ENCODE measurements around the gene PAH. TPM values are rescaled to one million over a fixed set of nuclear protein-coding genes. Genes with fewer than 3 reads are reported as not detected.

Gene PAH
- total RNA-seq, 4 donors from 2014 or later, result not detected

GRCh38 chr12:102963796-102964195, 46.8 kb upstream of the PAH start:
- no peak for TF ChIP-seq POLR2A (IDR thresholded peaks at IDR 0.05; ENCODE audit: low read depth)
- no peak for TF ChIP-seq CTCF (IDR thresholded peaks at IDR 0.05)
- no peak for TF ChIP-seq EP300 (IDR thresholded peaks at IDR 0.05)
- TF ChIP-seq POLR2AphosphoS5 (IDR thresholded peaks at IDR 0.05), result no peak
- intact Hi-C loops (cut with DNase I), result no loop called here
- Histone ChIP-seq H3K27ac (replicated peaks in 1 of 4) (no peak overlapping the region), H3K9me3 (peaks cover 0 to 9% (median 3%) of the 10 kb centered on the region in 4 donors), H3K27me3 (peaks cover 0 to 97% (median 43%) of the 10 kb centered on the region in 4 donors), H3K36me3 (no peaks in the 10 kb centered on the region), H3K4me3 (no peak overlapping the region), H3K4me1 (peaks cover under 1 to 23% (median 14%) of the 10 kb centered on the region in 4 donors)
- WGBS, result 49% methylated on average over 4 of the region's 4 CpGs
- DNase-seq (ENCODE audit: extremely low spot score), result no peak

- peaks cover 0 to 9% (median 3%) of the 10 kb centered on the region in 4 donors for H3K9me3 ChIP-seq
- H3K27ac ChIP-seq (replicated peaks in 1 of 4), result no peak overlapping the region
- no peak overlapping the region for H3K4me3 ChIP-seq
- peaks cover 5 to 31% (median 22%) of the 10 kb centered on the region in 4 donors for H3K4me1 ChIP-seq
- TF ChIP-seq POLR2AphosphoS5 (IDR thresholded peaks at IDR 0.05) (no peak), POLR2A (IDR thresholded peaks at IDR 0.05; ENCODE audit: low read depth) (no peak), CTCF (IDR thresholded peaks at IDR 0.05) (no peak), EP300 (IDR thresholded peaks at IDR 0.05) (no peak)
- no peaks in the 10 kb centered on the region for H3K36me3 ChIP-seq
- peaks cover 0 to 97% (median 45%) of the 10 kb centered on the region in 4 donors for H3K27me3 ChIP-seq
- intact Hi-C loops (cut with DNase I), result no loop called here
- DNase-seq (ENCODE audit: extremely low spot score), result no peak
- 7% methylated on average over 3 of the region's 3 CpGs for WGBS
These were observed 45.9 kb upstream of the PAH start for GRCh38 chr12:102962986-102963385.

GRCh38 chr12:102962532-102962931, 45.5 kb upstream of the PAH start:
- DNase-seq (ENCODE audit: extremely low spot score), result no peak
- Histone ChIP-seq H3K27ac (replicated peaks in 1 of 4) (no peak overlapping the region), H3K4me3 (no peak overlapping the region), H3K9me3 (peaks cover 0 to 9% (median 3%) of the 10 kb centered on the region in 4 donors), H3K27me3 (peaks cover 0 to 97% (median 45%) of the 10 kb centered on the region in 4 donors), H3K36me3 (no peaks in the 10 kb centered on the region), H3K4me1 (peaks cover 8 to 36% (median 27%) of the 10 kb centered on the region in 4 donors)
- intact Hi-C loops (cut with DNase I), result no loop called here
- WGBS, result 6% methylated on average over 11 of the region's 11 CpGs
- TF ChIP-seq POLR2A (IDR thresholded peaks at IDR 0.05; ENCODE audit: low read depth) (no peak), POLR2AphosphoS5 (IDR thresholded peaks at IDR 0.05) (no peak), CTCF (IDR thresholded peaks at IDR 0.05) (no peak), EP300 (IDR thresholded peaks at IDR 0.05) (no peak)

- Histone ChIP-seq H3K27ac (replicated peaks in 1 of 4) (no peak overlapping the region), H3K36me3 (no peaks in the 10 kb centered on the region), H3K4me3 (no peak overlapping the region), H3K9me3 (peaks cover 0 to 9% (median 3%) of the 10 kb centered on the region in 4 donors), H3K4me1 (peaks cover 9 to 45% (median 38%) of the 10 kb centered on the region in 4 donors), H3K27me3 (peaks cover 0 to 98% (median 50%) of the 10 kb centered on the region in 4 donors)
- WGBS, result 13% methylated on average over 8 of the region's 8 CpGs
- TF ChIP-seq POLR2A (IDR thresholded peaks at IDR 0.05; ENCODE audit: low read depth) (no peak), EP300 (IDR thresholded peaks at IDR 0.05) (no peak), POLR2AphosphoS5 (IDR thresholded peaks at IDR 0.05) (no peak)
- DNase-seq (ENCODE audit: extremely low spot score), result no peak
- intact Hi-C loops (cut with DNase I), result no loop called here
These were observed 44.4 kb upstream of the PAH start for GRCh38 chr12:102961466-102961855.

- 16% methylated on average over 19 of the region's 19 CpGs for WGBS
These were observed 43.9 kb upstream of the PAH start for GRCh38 chr12:102960766-102961465.

More at GRCh38 chr12:102960766-102961465, 43.9 kb upstream of the PAH start:
- TF ChIP-seq POLR2AphosphoS5 (IDR thresholded peaks at IDR 0.05), result no peak
- TF ChIP-seq EP300 (IDR thresholded peaks at IDR 0.05), result no peak
- H3K9me3 ChIP-seq, result peaks cover 0 to 9% (median 3%) of the 10 kb centered on the region in 4 donors
- H3K4me1 ChIP-seq, result peaks cover 9 to 50% (median 43%) of the 10 kb centered on the region in 4 donors
- intact Hi-C loops (cut with DNase I), result no loop called here
- H3K36me3 ChIP-seq, result no peaks in the 10 kb centered on the region
- no peak for DNase-seq (ENCODE audit: extremely low spot score)
- H3K27ac ChIP-seq (replicated peaks in 1 of 4), result no peak overlapping the region
- H3K27me3 ChIP-seq, result peaks cover 0 to 98% (median 56%) of the 10 kb centered on the region in 4 donors
- H3K4me3 ChIP-seq, result no peak overlapping the region

Measured in esophagus muscularis mucosa (tissue), 4 donors.